ENCODE measurements around the gene MANF. TPM values are rescaled to one million over a fixed set of nuclear protein-coding genes. Genes with fewer than 3 reads are reported as not detected.
A peak's percentile ranks its signal among the peaks of the same experiment; 100 is the strongest.

Gene MANF
- 132 TPM for total RNA-seq (2021; ENCODE audit: unreplicated experiment)
- 95.1 and 99.2 TPM in 2 replicates for polyA plus RNA-seq (2012)
- Bru-seq, nascent RNA: percentile 91 among the genes with signal in this experiment
- percentile 97 among the genes with signal in this experiment for BruChase-seq, experiment 1, labeled RNA remaining after a 6-hour chase
- BruChase-seq, experiment 2, labeled RNA remaining after a 2-hour chase: percentile 92 among the genes with signal in this experiment
- long read RNA-seq, transcript MANF-204 (4 exons, 1,153 nt): major isoform, 28 of 36 reads
- long read RNA-seq, partial matches to known transcripts: 6 of 36 reads
- long read RNA-seq, other reads (novel, unspliced or antisense): 1 of 36 reads

DNA sequence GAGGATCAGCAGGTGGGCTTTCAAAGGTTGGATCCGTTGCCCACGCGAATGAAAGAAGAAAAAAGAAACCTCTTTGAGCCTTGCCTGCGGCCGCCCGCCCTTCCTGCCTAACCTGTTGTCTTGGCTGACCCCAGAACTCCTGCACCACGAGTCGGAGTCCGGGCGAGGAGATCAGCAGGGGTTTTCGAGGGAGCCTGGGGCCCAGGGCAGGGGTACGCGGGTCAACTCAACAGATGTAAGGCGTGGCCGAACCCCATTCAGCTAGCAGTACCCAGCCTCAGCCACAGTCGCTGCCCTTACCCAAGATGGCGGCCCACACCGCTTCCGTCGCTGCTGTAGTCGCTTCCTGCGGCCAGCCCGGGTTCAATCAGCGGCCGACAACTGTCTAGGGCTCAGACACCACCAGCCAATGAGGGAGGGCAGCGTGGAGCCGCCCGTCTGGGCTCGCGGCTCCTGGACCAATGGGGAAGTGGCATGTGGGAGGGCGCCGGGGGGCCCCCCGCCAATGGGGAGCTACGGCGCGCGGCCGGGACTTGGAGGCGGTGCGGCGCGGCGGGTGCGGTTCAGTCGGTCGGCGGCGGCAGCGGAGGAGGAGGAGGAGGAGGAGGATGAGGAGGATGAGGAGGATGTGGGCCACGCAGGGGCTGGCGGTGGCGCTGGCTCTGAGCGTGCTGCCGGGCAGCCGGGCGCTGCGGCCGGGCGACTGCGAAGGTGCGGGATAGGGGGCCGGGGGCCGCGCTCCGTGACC lies at the start of gene MANF:
TSS of gene MANF (plus strand) at position 566 of the 748 bp plus-strand sequence. CDS start at position 618, 52 bp downstream.
- H3K36me3 ChIP-seq (ENCODE audit: control insufficient read depth in 1 of 2, insufficient read depth in 2 of 2, low read length in 2 of 2): peaks cover 0 to 34% of the 10 kb centered on the region in 2 experiments; a peak in 3 of 4 replicates
- H3K27ac ChIP-seq (ENCODE audit: low read depth, low read length): peak within 1 kb of the TSS; percentile 86
- H3K9me3 ChIP-seq (ENCODE audit: control insufficient read depth in 1 of 2, insufficient read depth in 1 of 2, low read depth in 1 of 2, low read length in 2 of 2): no peaks in the 10 kb centered on the region
- no TSS peak for BruUV-seq (replicated peaks)
- peak within 1 kb of the TSS; percentile 99 for H3K9ac ChIP-seq (ENCODE audit: low read length)
- no peak within 1 kb of the TSS for H2AFZ ChIP-seq (ENCODE audit: low read depth, low read length, poor library complexity, severe bottlenecking)
- H3K4me2 ChIP-seq (ENCODE audit: low read length): peak within 1 kb of the TSS; percentile 82
- ATAC-seq: peak; percentile 93
- ChIA-PET RAD21 (ENCODE audit: low non-redundant PET in 1 of 2, low total read pairs in 2 of 2, uncharacterized antibody in 2 of 2, unreplicated experiment in 2 of 2) (interaction anchor here in 1 of 2 experiments (0.6 to 1.0 kb wide), 2 partner anchors 116 to 768 kb away, joined by 3 read pairs; partner anchors contain the start of gene MAPKAPK3), POLR2A (interaction anchor here (0.6 to 1.7 kb wide), 8 partner anchors 37 to 768 kb away, joined by 3 to 6 read pairs (median 4); partner anchors contain the start of genes DCAF1 and MAPKAPK3), CTCF (interaction anchor here (0.6 to 2.1 kb wide), 6 partner anchors 13 to 769 kb away, joined by 3 to 10 read pairs (median 4); no protein-coding TSS in a partner anchor)
- peaks cover 39% of the 10 kb centered on the region for H3K79me2 ChIP-seq (ENCODE audit: insufficient read depth, low read length)
- peak within 1 kb of the TSS; percentile 97 to 99 for H3K4me3 ChIP-seq (replicated peaks in 1 of 2; ENCODE audit: low read depth in 1 of 2, low read length in 2 of 2)
- intact Hi-C loops (cut with micrococcal nuclease): loop anchor here (2.0 to 10.0 kb wide), 5 partner anchors 117 to 1030 kb away; partner anchors contain the start of genes CYB561D2, DCAF1, MAPKAPK3 and NPRL2
- H4K20me1 ChIP-seq (ENCODE audit: insufficient read depth): no peaks in the 10 kb centered on the region
- no peaks in the 10 kb centered on the region for H3K9me2 ChIP-seq (ENCODE audit: insufficient read depth)
- peak; percentile 95 for DNase-seq (ENCODE audit: low read depth, low spot score)
- peaks cover 15 to 39% of the 10 kb centered on the region in 2 experiments; a peak in 3 of 4 replicates for H3K4me1 ChIP-seq (ENCODE audit: control insufficient read depth in 1 of 2, insufficient read depth in 2 of 2, low read length in 2 of 2)
- TF ChIP-seq ZFX (IDR thresholded peaks at IDR 0.05) (peak; percentile 63; the same call in 1 of the 2 replicates), YY1 (IDR thresholded peaks at IDR 0.05; ENCODE audit: extremely low read depth, insufficient replicate concordance, low read depth, low read length) (peak; percentile 98), SIN3A (IDR thresholded peaks at IDR 0.05; ENCODE audit: low read depth) (no peak), POLR2AphosphoS5 (IDR thresholded peaks at IDR 0.05; ENCODE audit: low read depth, low read length) (peak; percentile 84), ZBTB33 (IDR thresholded peaks at IDR 0.05; ENCODE audit: extremely low read depth, insufficient replicate concordance, low read length) (no peak), FOSL1 (IDR thresholded peaks at IDR 0.05; ENCODE audit: low read depth) (no peak), TCF7L2 (IDR thresholded peaks at IDR 0.05; ENCODE audit: borderline replicate concordance, extremely low read depth, insufficient read depth, insufficient read length) (peak; percentile 73), POLR2A (IDR thresholded peaks at IDR 0.05; ENCODE audit: borderline replicate concordance, extremely low read depth, insufficient read depth, insufficient read length) (peak; percentile 39), ZNF274 (IDR thresholded peaks at IDR 0.05; ENCODE audit: low read depth, low read length) (no peak)
- H3K27me3 ChIP-seq (ENCODE audit: insufficient read depth, low read length): no peaks in the 10 kb centered on the region
